Skeletal muscle satellite cell (primary cell): ENCODE data around the gene IGBP1.

Experiments
- H3K27me3 ChIP-seq: 2 replicates; pipeline ENCODE4 v1.7.0; 2013; ENCODE audit warnings: low read length; ENCODE audit not compliant: control insufficient read depth, insufficient read depth
- H3K36me3 ChIP-seq: 2 replicates; pipeline ENCODE4 v1.7.0; 2013; ENCODE audit warnings: mild to moderate bottlenecking, control low read depth, low read length; ENCODE audit not compliant: insufficient read depth
- H3K4me1 ChIP-seq: 2 replicates; pipeline ENCODE4 v1.7.0; 2013; ENCODE audit warnings: low read length; ENCODE audit not compliant: control insufficient read depth, insufficient read depth
- H3K4me2 ChIP-seq: 2 replicates; pipeline ENCODE4 v1.7.0; 2013; ENCODE audit warnings: mild to moderate bottlenecking, low read length
- H3K4me3 ChIP-seq: 2 replicates; pipeline ENCODE4 v1.7.0; 2013; ENCODE audit warnings: low read length
- H3K9ac ChIP-seq: 2 replicates; pipeline ENCODE4 v1.7.0; 2013; ENCODE audit warnings: mild to moderate bottlenecking, low read depth, low read length, moderate library complexity
- H3K9me3 ChIP-seq: replicated peaks from 2 replicates; pipeline ENCODE4 v1.7.0; 2013; ENCODE audit warnings: mild to moderate bottlenecking, control low read depth, low read length

Gene IGBP1

GRCh38 chrX:70169281-70169680 lies 36.0 kb downstream of the IGBP1 start:
- H3K27me3 ChIP-seq: peaks cover 3% of the 10 kb centered on the region
- H3K36me3 ChIP-seq: no peaks in the 10 kb centered on the region
- H3K9me3 ChIP-seq: no peaks in the 10 kb centered on the region
- H3K4me3 ChIP-seq: peak overlapping the region; percentile 16
- peaks cover 52% of the 10 kb centered on the region for H3K4me1 ChIP-seq
- no peak overlapping the region for H3K9ac ChIP-seq
- H3K4me2 ChIP-seq: peak overlapping the region; percentile 56

- Histone ChIP-seq H3K4me2 (no peak overlapping the region), H3K36me3 (no peaks in the 10 kb centered on the region), H3K4me1 (peaks cover 61% of the 10 kb centered on the region), H3K27me3 (peaks cover 3% of the 10 kb centered on the region), H3K4me3 (no peak overlapping the region), H3K9ac (no peak overlapping the region), H3K9me3 (peaks cover 2% of the 10 kb centered on the region)
Measured at GRCh38 chrX:70171624-70172023, 38.4 kb downstream of the IGBP1 start.

GRCh38 chrX:70172221-70172620 lies 39.0 kb downstream of the IGBP1 start:
- Histone ChIP-seq H3K9me3 (peaks cover 2% of the 10 kb centered on the region), H3K27me3 (peaks cover 3% of the 10 kb centered on the region), H3K4me3 (no peak overlapping the region), H3K4me1 (peaks cover 56% of the 10 kb centered on the region), H3K36me3 (no peaks in the 10 kb centered on the region), H3K9ac (no peak overlapping the region), H3K4me2 (no peak overlapping the region)

GRCh38 chrX:70172964-70173363 lies 39.7 kb downstream of the IGBP1 start:
- Histone ChIP-seq H3K27me3 (peaks cover 3% of the 10 kb centered on the region), H3K36me3 (no peaks in the 10 kb centered on the region), H3K9ac (no peak overlapping the region), H3K4me1 (peaks cover 48% of the 10 kb centered on the region), H3K4me2 (no peak overlapping the region), H3K4me3 (no peak overlapping the region), H3K9me3 (peaks cover 2% of the 10 kb centered on the region)

GRCh38 chrX:70174754-70175153 lies 41.5 kb downstream of the IGBP1 start:
- H3K27me3 ChIP-seq: peaks cover 3% of the 10 kb centered on the region
- peaks cover 2% of the 10 kb centered on the region for H3K9me3 ChIP-seq
- H3K4me1 ChIP-seq: peaks cover 35% of the 10 kb centered on the region
- H3K9ac ChIP-seq: peak overlapping the region; percentile 70
- H3K36me3 ChIP-seq: no peaks in the 10 kb centered on the region
- peak overlapping the region; percentile 48 for H3K4me3 ChIP-seq
- peak overlapping the region; percentile 60 for H3K4me2 ChIP-seq

- peaks cover under 1% of the 10 kb centered on the region for H3K27me3 ChIP-seq
- H3K9ac ChIP-seq: no peak overlapping the region
- H3K4me3 ChIP-seq: no peak overlapping the region
- no peak overlapping the region for H3K4me2 ChIP-seq
- H3K36me3 ChIP-seq: no peaks in the 10 kb centered on the region
- peaks cover 35% of the 10 kb centered on the region for H3K4me1 ChIP-seq
- H3K9me3 ChIP-seq: peaks cover 2% of the 10 kb centered on the region
Measured at GRCh38 chrX:70175338-70175737, 42.1 kb downstream of the IGBP1 start.

GRCh38 chrX:70176938-70177533 lies 43.8 kb downstream of the IGBP1 start, which contains the start of gene DGAT2L6:
Gene DGAT2L6, plus strand, starts transcription at chrX:70177483. Its CDS starts 100 bp downstream, at chrX:70177583.
- Histone ChIP-seq H3K9ac (no peak within 1 kb of the TSS), H3K4me2 (no peak within 1 kb of the TSS), H3K9me3 (peaks cover 2% of the 10 kb centered on the region), H3K27me3 (peaks cover 3% of the 10 kb centered on the region), H3K36me3 (no peaks in the 10 kb centered on the region), H3K4me3 (no peak within 1 kb of the TSS), H3K4me1 (peaks cover 23% of the 10 kb centered on the region)

- H3K27me3 ChIP-seq: peaks cover 3% of the 10 kb centered on the region
- no peak overlapping the region for H3K9ac ChIP-seq
- no peaks in the 10 kb centered on the region for H3K9me3 ChIP-seq
- H3K4me3 ChIP-seq: no peak overlapping the region
- H3K4me2 ChIP-seq: no peak overlapping the region
- H3K4me1 ChIP-seq: no peaks in the 10 kb centered on the region
- no peaks in the 10 kb centered on the region for H3K36me3 ChIP-seq
Measured at GRCh38 chrX:70183091-70183490, 49.8 kb downstream of the IGBP1 start.

- Histone ChIP-seq H3K4me1 (no peaks in the 10 kb centered on the region), H3K9ac (no peak overlapping the region), H3K4me3 (no peak overlapping the region), H3K27me3 (no peaks in the 10 kb centered on the region), H3K36me3 (no peaks in the 10 kb centered on the region), H3K9me3 (no peaks in the 10 kb centered on the region), H3K4me2 (no peak overlapping the region)
Measured at GRCh38 chrX:70190225-70190624, 57.0 kb downstream of the IGBP1 start.

GRCh38 chrX:70196961-70197720 lies 63.9 kb downstream of the IGBP1 start:
- Histone ChIP-seq H3K9ac (no peak overlapping the region), H3K9me3 (no peaks in the 10 kb centered on the region), H3K4me1 (no peaks in the 10 kb centered on the region), H3K27me3 (peaks cover 8% of the 10 kb centered on the region), H3K4me3 (no peak overlapping the region), H3K36me3 (no peaks in the 10 kb centered on the region), H3K4me2 (no peak overlapping the region)

GRCh38 chrX:70201732-70202131 lies 68.5 kb downstream of the IGBP1 start:
- H3K4me1 ChIP-seq: no peaks in the 10 kb centered on the region
- no peaks in the 10 kb centered on the region for H3K36me3 ChIP-seq
- no peaks in the 10 kb centered on the region for H3K9me3 ChIP-seq
- no peak overlapping the region for H3K4me3 ChIP-seq
- peaks cover 18% of the 10 kb centered on the region for H3K27me3 ChIP-seq
- H3K4me2 ChIP-seq: no peak overlapping the region
- H3K9ac ChIP-seq: no peak overlapping the region

- Histone ChIP-seq H3K9ac (no peak overlapping the region), H3K9me3 (no peaks in the 10 kb centered on the region), H3K36me3 (no peaks in the 10 kb centered on the region), H3K4me3 (no peak overlapping the region), H3K4me2 (no peak overlapping the region), H3K27me3 (peaks cover 6% of the 10 kb centered on the region), H3K4me1 (no peaks in the 10 kb centered on the region)
Measured at GRCh38 chrX:70208479-70208878, 75.2 kb downstream of the IGBP1 start.
